IMR-90 (cell line): ENCODE measurements around the gene KAZN. TPM values are rescaled to one million over a fixed set of nuclear protein-coding genes. Genes with fewer than 3 reads are reported as not detected.

Source experiments
- ATAC-seq: fragments of 200-7000 bp; cut with Tn5 transposase; 2 replicates; pipeline ENCODE4 v1.9.1; 2020; ENCODE audit warnings: low read depth, mild to moderate bottlenecking, moderate library complexity
- BruUV-seq: library from RNA; stranded (reverse); fragments of 400-500 nt; replicated peaks from 2 replicates; lab custom pipeline; 2021; lab: Mats Ljungman, UMichigan
- CTCF ChIA-PET: fragments of 300-600 bp; formaldehyde crosslinking; extraction: SDS; loops from one replicate; lab custom pipeline; 2021; ENCODE audit warnings: antibody characterized with exemption; lab: Yijun Ruan, JAX
- POLR2A ChIA-PET: fragments of 300-600 bp; sonication (Branson Sonifier 250); formaldehyde crosslinking; loops from one replicate; lab custom pipeline; 2022; ENCODE audit warnings: antibody characterized with exemption; ENCODE audit not compliant: unreplicated experiment; lab: Charles Lee
- DNase-seq: peaks from one replicate; pipeline ENCODE4 v3.0.0; 2013
- H2AFZ ChIP-seq: replicated peaks from 2 replicates; pipeline ENCODE3; 2013; ENCODE audit warnings: low read length, mild to moderate bottlenecking; ENCODE audit not compliant: poor library complexity
- H2AK5ac ChIP-seq: 2 replicates; pipeline ENCODE4 v1.6.1; 2013; ENCODE audit warnings: low read depth, low read length, inconsistent platforms
- H2AK9ac ChIP-seq: replicated peaks from 2 replicates; pipeline ENCODE3; 2013; ENCODE audit warnings: mild to moderate bottlenecking, low read depth, low read length, moderate library complexity; ENCODE audit not compliant: poor library complexity
- H2BK120ac ChIP-seq: 2 replicates; pipeline ENCODE4 v1.6.1; 2013; ENCODE audit warnings: low read depth, low read length, inconsistent platforms
- H2BK15ac ChIP-seq: 3 replicates; pipeline ENCODE4 v1.6.1; 2013; ENCODE audit warnings: low read depth, low read length, inconsistent platforms
- H2BK20ac ChIP-seq: 2 replicates; pipeline ENCODE4 v1.6.1; 2013; ENCODE audit warnings: low read depth, mild to moderate bottlenecking, inconsistent platforms, low read length, moderate library complexity
- H2BK5ac ChIP-seq: 2 replicates; pipeline ENCODE4 v1.6.1; 2013; ENCODE audit warnings: mild to moderate bottlenecking, low read depth, low read length, inconsistent platforms; ENCODE audit not compliant: poor library complexity, severe bottlenecking
- H3K14ac ChIP-seq: replicated peaks from 2 replicates; pipeline ENCODE4 v1.6.1; 2013; ENCODE audit warnings: low read depth, low read length, inconsistent platforms
- H3K18ac ChIP-seq: 2 replicates; pipeline ENCODE4 v1.6.1; 2013; ENCODE audit warnings: low read depth, low read length, control low read depth
- H3K23ac ChIP-seq: 2 replicates; pipeline ENCODE4 v1.6.1; 2013; ENCODE audit warnings: low read depth, low read length, inconsistent platforms
- H3K27ac ChIP-seq: 2 replicates; pipeline ENCODE4 v1.5.1; 2013; ENCODE audit warnings: mild to moderate bottlenecking, control low read depth, low read length; ENCODE audit not compliant: insufficient read depth
- H3K27me3 ChIP-seq: 2 replicates; pipeline ENCODE4 v1.6.1; 2013; ENCODE audit warnings: low read length; ENCODE audit not compliant: control insufficient read depth, insufficient read depth
- H3K36me3 ChIP-seq: 2 replicates; pipeline ENCODE4 v1.6.1; 2013; ENCODE audit warnings: low read length, mixed read lengths; ENCODE audit not compliant: control insufficient read depth, insufficient read depth
- H3K4ac ChIP-seq: 2 replicates; pipeline ENCODE4 v1.6.1; 2013; ENCODE audit warnings: low read depth, low read length, inconsistent platforms
- H3K4me1 ChIP-seq: 2 replicates; pipeline ENCODE4 v1.6.1; 2013; ENCODE audit warnings: low read length, mixed read lengths; ENCODE audit not compliant: control insufficient read depth, insufficient read depth
- H3K4me2 ChIP-seq: 2 replicates; pipeline ENCODE4 v1.6.1; 2013; ENCODE audit warnings: low read depth, mild to moderate bottlenecking, control low read depth, low read length, moderate library complexity
- H3K4me3 ChIP-seq: 2 replicates; pipeline ENCODE4 v1.5.1; 2013; ENCODE audit warnings: low read depth, mild to moderate bottlenecking, control low read depth, low read length, moderate library complexity; ENCODE audit not compliant: insufficient read depth
- H3K56ac ChIP-seq: 2 replicates; pipeline ENCODE4 v1.6.1; 2013; ENCODE audit warnings: low read length, inconsistent platforms; ENCODE audit not compliant: insufficient read depth; ENCODE audit errors: extremely low read depth
- H3K79me1 ChIP-seq, 2 experiments: 2 replicates each; pipeline ENCODE4 v1.6.1; 2013; ENCODE audit warnings: low read length in 2 of 2, inconsistent platforms in 1 of 2, low read depth in 1 of 2
- H3K9ac ChIP-seq: 2 replicates; pipeline ENCODE4 v1.6.1; 2013; ENCODE audit warnings: low read depth, low read length, control low read depth
- H3K9me1 ChIP-seq: 2 replicates; pipeline ENCODE4 v1.6.1; 2013; ENCODE audit warnings: low read length, inconsistent platforms; ENCODE audit not compliant: insufficient read depth
- H3K9me3 ChIP-seq: 2 replicates; pipeline ENCODE4 v1.6.1; 2013; ENCODE audit warnings: low read length; ENCODE audit not compliant: control insufficient read depth, insufficient read depth
- H4K20me1 ChIP-seq: 2 replicates; pipeline ENCODE4 v1.6.1; 2013; ENCODE audit warnings: low read length, inconsistent platforms; ENCODE audit not compliant: insufficient read depth
- H4K5ac ChIP-seq: 2 replicates; pipeline ENCODE4 v1.6.1; 2013; ENCODE audit warnings: mild to moderate bottlenecking, low read depth, low read length, control low read depth
- H4K8ac ChIP-seq, 2 experiments: 2 replicates each; pipeline ENCODE4 v1.6.1; 2013; ENCODE audit warnings: low read depth in 2 of 2, low read length in 2 of 2, control low read depth in 1 of 2, inconsistent platforms in 1 of 2
- H4K91ac ChIP-seq: 2 replicates; pipeline ENCODE4 v1.6.1; 2013; ENCODE audit warnings: low read depth, low read length, inconsistent platforms; ENCODE audit not compliant: insufficient read depth
- BHLHE40 ChIP-seq: fragments of 150-350 bp; IDR thresholded peaks from 2 replicates; pipeline ENCODE4 v1.6.1; 2016; ENCODE audit warnings: mild to moderate bottlenecking, low read depth, low read length
- CEBPB ChIP-seq: IDR thresholded peaks from 2 replicates; pipeline ENCODE4 v1.6.1; 2012; ENCODE audit warnings: low read depth, low read length, improper control_type of control experiment
- CHD1 ChIP-seq: IDR thresholded peaks from 2 replicates; pipeline ENCODE4 v1.6.1; 2012; ENCODE audit warnings: low read depth, low read length, improper control_type of control experiment
- FOS ChIP-seq: fragments of 150-350 bp; IDR thresholded peaks from 2 replicates; pipeline ENCODE4 v1.6.1; 2016; ENCODE audit warnings: low read depth, low read length
- MAFK ChIP-seq: IDR thresholded peaks from 2 replicates; pipeline ENCODE4 v1.6.1; 2012; ENCODE audit warnings: low read depth, low read length, improper control_type of control experiment
- MAZ ChIP-seq: IDR thresholded peaks from 2 replicates; pipeline ENCODE4 v1.6.1; 2012; ENCODE audit warnings: low read depth, mild to moderate bottlenecking, low read length, improper control_type of control experiment, moderate library complexity, borderline replicate concordance
- MXI1 ChIP-seq: IDR thresholded peaks from 2 replicates; pipeline ENCODE4 v1.6.1; 2012; ENCODE audit warnings: low read depth, mild to moderate bottlenecking, low read length, moderate library complexity, borderline replicate concordance
- NFE2L2 ChIP-seq: fragments of 150-350 bp; IDR thresholded peaks from 2 replicates; pipeline ENCODE4 v1.6.1; 2016; ENCODE audit warnings: low read depth, mild to moderate bottlenecking, low read length
- POLR2A ChIP-seq: IDR thresholded peaks from 2 replicates; pipeline ENCODE4 v1.6.1; 2012; ENCODE audit warnings: mild to moderate bottlenecking, low read depth, low read length
- RAD21 ChIP-seq: IDR thresholded peaks from 2 replicates; pipeline ENCODE4 v1.6.1; 2012; ENCODE audit warnings: low read length, improper control_type of control experiment
- RCOR1 ChIP-seq: IDR thresholded peaks from 2 replicates; pipeline ENCODE4 v1.6.1; 2012; ENCODE audit warnings: mild to moderate bottlenecking, low read length, improper control_type of control experiment; ENCODE audit not compliant: insufficient replicate concordance
- RFX5 ChIP-seq: IDR thresholded peaks from 2 replicates; pipeline ENCODE4 v1.8.0; 2012; ENCODE audit warnings: low read depth, mild to moderate bottlenecking, low read length, moderate library complexity
- SMC3 ChIP-seq: fragments of 150-350 bp; IDR thresholded peaks from 2 replicates; pipeline ENCODE4 v1.6.1; 2016; ENCODE audit warnings: low read depth, mild to moderate bottlenecking, antibody characterized with exemption, low read length, moderate library complexity
- WGBS, 2 experiments: methylation state at CpG; one replicate each; pipeline versions ENCODE4 v1.1.5 to v1.1.7; 2013; ENCODE audit warnings: missing lambda C conversion rate in 2 of 2; ENCODE audit not compliant: insufficient read length in 1 of 2; ENCODE audit errors: extremely low coverage in 2 of 2; 5-methylcytosine and 5-hydroxymethylcytosine counted together
- dilution Hi-C: fragments of 300-500 bp; cut with HindIII; formaldehyde crosslinking; loops from one replicate; pipeline ENCODE4 v1.14.3; 2018; ENCODE audit warnings: low sequenced_read_pairs; ENCODE audit not compliant: unreplicated experiment
- in situ Hi-C: fragments of 300-500 bp; cut with MboI; formaldehyde crosslinking; loops from 3 replicates; pipeline ENCODE4 v1.14.3; 2019; ENCODE audit warnings: low sequenced_read_pairs, inconsistent platforms, mixed read lengths
- intact Hi-C: fragments of 100-400 bp; cut with micrococcal nuclease; formaldehyde crosslinking; loops from 2 replicates; pipeline ENCODE4 v1.10.0; 2022
- polyA plus RNA-seq, 3 experiments: library from polyadenylated mRNA; depleted of rRNA; stranded (reverse); fragments of >200 nt; gene quantifications; 2 replicates each; pipeline ENCODE4 v1.2.3, GENCODE V29; 2012; ENCODE audit warnings: low replicate concordance in 1 of 3
- total RNA-seq: library from RNA; depleted of rRNA; stranded (reverse); fragments of >200 nt; gene quantifications from 2 replicates; pipeline ENCODE4 v1.2.3, GENCODE V29; 2012
- TF ChIP-seq, protein P1 (sequence below): conservative IDR thresholded peaks from 2 replicates; pipeline ENCODE4 v1.5.1; 2012; ENCODE audit warnings: mild to moderate bottlenecking, low read depth, low read length, improper control_type of control experiment
- TF ChIP-seq, protein P2 (sequence below): fragments of 150-350 bp; IDR thresholded peaks from 2 replicates; pipeline ENCODE4 v1.6.1; 2016; ENCODE audit warnings: low read depth, mild to moderate bottlenecking, low read length, moderate library complexity, borderline replicate concordance
- TF ChIP-seq, protein P3 (sequence below): fragments of 150-350 bp; IDR thresholded peaks from 2 replicates; pipeline ENCODE4 v1.6.1; 2017; ENCODE audit warnings: mild to moderate bottlenecking, antibody characterized with exemption, low read length, low read depth

The KAZN gene
- total and polyA plus RNA-seq, 2 of the 4 experiments (the other 2 are of a cell fraction) = 5.2 to 10.5 TPM

DNA sequence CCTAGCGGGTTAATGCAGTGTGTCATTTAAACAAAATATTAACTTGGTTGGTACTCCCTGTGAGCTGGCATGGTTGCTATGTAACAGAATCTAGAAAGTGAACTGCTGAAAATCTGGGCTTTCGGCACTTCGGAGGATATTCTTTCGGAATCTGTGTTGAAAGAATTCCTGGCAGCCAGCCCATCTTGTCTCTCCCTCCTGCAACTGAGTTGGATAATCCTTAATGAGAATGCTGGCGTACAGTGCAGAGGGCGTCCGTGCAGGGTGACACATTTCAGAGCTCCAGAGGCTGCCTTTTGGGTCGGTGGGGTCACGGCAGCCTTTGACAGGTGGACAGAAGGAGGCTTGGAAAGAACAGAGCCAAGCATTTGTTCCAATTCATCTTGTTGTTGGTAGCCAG, 3.7 kb downstream of the KAZN start:
- no TSS peak for BruUV-seq
- H2AFZ ChIP-seq = no peak overlapping the region

More for the DNA sequence above, 3.7 kb downstream of the KAZN start:
- TF ChIP-seq RCOR1 (no peak), MAZ (no peak), MXI1 (no peak), CEBPB (no peak), CHD1 (no peak), FOS (no peak), RFX5 (no peak), MAFK (no peak), NFE2L2 (no peak), SMC3 (no peak), BHLHE40 (no peak), POLR2A (no peak), RAD21 (no peak)
- TF ChIP-seq, protein P1, sequence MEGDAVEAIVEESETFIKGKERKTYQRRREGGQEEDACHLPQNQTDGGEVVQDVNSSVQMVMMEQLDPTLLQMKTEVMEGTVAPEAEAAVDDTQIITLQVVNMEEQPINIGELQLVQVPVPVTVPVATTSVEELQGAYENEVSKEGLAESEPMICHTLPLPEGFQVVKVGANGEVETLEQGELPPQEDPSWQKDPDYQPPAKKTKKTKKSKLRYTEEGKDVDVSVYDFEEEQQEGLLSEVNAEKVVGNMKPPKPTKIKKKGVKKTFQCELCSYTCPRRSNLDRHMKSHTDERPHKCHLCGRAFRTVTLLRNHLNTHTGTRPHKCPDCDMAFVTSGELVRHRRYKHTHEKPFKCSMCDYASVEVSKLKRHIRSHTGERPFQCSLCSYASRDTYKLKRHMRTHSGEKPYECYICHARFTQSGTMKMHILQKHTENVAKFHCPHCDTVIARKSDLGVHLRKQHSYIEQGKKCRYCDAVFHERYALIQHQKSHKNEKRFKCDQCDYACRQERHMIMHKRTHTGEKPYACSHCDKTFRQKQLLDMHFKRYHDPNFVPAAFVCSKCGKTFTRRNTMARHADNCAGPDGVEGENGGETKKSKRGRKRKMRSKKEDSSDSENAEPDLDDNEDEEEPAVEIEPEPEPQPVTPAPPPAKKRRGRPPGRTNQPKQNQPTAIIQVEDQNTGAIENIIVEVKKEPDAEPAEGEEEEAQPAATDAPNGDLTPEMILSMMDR = no peak
- TF ChIP-seq, protein P2, sequence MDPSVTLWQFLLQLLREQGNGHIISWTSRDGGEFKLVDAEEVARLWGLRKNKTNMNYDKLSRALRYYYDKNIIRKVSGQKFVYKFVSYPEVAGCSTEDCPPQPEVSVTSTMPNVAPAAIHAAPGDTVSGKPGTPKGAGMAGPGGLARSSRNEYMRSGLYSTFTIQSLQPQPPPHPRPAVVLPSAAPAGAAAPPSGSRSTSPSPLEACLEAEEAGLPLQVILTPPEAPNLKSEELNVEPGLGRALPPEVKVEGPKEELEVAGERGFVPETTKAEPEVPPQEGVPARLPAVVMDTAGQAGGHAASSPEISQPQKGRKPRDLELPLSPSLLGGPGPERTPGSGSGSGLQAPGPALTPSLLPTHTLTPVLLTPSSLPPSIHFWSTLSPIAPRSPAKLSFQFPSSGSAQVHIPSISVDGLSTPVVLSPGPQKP = no peak
- TF ChIP-seq, protein P3, sequence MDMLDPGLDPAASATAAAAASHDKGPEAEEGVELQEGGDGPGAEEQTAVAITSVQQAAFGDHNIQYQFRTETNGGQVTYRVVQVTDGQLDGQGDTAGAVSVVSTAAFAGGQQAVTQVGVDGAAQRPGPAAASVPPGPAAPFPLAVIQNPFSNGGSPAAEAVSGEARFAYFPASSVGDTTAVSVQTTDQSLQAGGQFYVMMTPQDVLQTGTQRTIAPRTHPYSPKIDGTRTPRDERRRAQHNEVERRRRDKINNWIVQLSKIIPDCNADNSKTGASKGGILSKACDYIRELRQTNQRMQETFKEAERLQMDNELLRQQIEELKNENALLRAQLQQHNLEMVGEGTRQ = no peak
- ChIA-PET CTCF (no interaction called here), POLR2A (no interaction called here)
- peak overlapping the region; percentile 28; the same call in 1 of the 2 replicates for H3K4me2 ChIP-seq
- H2BK20ac ChIP-seq = no peak overlapping the region
- peaks cover 17% of the 10 kb centered on the region for H3K27me3 ChIP-seq
- no peak overlapping the region for H3K4me3 ChIP-seq
- H4K20me1 ChIP-seq = no peaks in the 10 kb centered on the region; the same call in 1 of the 2 replicates
- H3K14ac ChIP-seq = no peak overlapping the region
- H4K8ac ChIP-seq = no peak overlapping the region
- H2BK15ac ChIP-seq = no peak overlapping the region
- H3K4ac ChIP-seq = no peak overlapping the region
- no peaks in the 10 kb centered on the region for H3K9me3 ChIP-seq
- dilution Hi-C loops = no loop called here
- H3K36me3 ChIP-seq = no peaks in the 10 kb centered on the region
- DNase-seq (no peak), ATAC-seq (no peak)
- H3K18ac ChIP-seq = no peak overlapping the region
- H3K23ac ChIP-seq = no peak overlapping the region
- H2BK5ac ChIP-seq = no peak overlapping the region
- WGBS, 2 experiments = no CpG with 5 or more reads among the region's 9 CpGs
- peaks cover 2% of the 10 kb centered on the region; the same call in 1 of the 2 replicates for H3K4me1 ChIP-seq
- H2AK9ac ChIP-seq = no peak overlapping the region
- no peaks in the 10 kb centered on the region for H3K79me1 ChIP-seq
- no peaks in the 10 kb centered on the region for H3K9me1 ChIP-seq
- in situ Hi-C loops = no loop called here
- no peak overlapping the region for H4K5ac ChIP-seq
- no peak overlapping the region for H2AK5ac ChIP-seq
- H2BK120ac ChIP-seq = no peak overlapping the region
- H3K27ac ChIP-seq = no peak overlapping the region
- no peak overlapping the region for H3K56ac ChIP-seq
- H4K91ac ChIP-seq = no peak overlapping the region
- intact Hi-C loops = no loop called here
- no peak overlapping the region for H3K9ac ChIP-seq
